GM12801 (cell line): Measurements from ENCODE around the gene FXYD2.

ENCODE experiments used
- TF ChIP-seq, protein P1 (sequence below): IDR thresholded peaks from one replicate; pipeline ENCODE4 v1.5.1; 2011; ENCODE audit warnings: control low read depth; ENCODE audit not compliant: insufficient read length; ENCODE audit errors: extremely low read depth

The FXYD2 gene

DNA sequence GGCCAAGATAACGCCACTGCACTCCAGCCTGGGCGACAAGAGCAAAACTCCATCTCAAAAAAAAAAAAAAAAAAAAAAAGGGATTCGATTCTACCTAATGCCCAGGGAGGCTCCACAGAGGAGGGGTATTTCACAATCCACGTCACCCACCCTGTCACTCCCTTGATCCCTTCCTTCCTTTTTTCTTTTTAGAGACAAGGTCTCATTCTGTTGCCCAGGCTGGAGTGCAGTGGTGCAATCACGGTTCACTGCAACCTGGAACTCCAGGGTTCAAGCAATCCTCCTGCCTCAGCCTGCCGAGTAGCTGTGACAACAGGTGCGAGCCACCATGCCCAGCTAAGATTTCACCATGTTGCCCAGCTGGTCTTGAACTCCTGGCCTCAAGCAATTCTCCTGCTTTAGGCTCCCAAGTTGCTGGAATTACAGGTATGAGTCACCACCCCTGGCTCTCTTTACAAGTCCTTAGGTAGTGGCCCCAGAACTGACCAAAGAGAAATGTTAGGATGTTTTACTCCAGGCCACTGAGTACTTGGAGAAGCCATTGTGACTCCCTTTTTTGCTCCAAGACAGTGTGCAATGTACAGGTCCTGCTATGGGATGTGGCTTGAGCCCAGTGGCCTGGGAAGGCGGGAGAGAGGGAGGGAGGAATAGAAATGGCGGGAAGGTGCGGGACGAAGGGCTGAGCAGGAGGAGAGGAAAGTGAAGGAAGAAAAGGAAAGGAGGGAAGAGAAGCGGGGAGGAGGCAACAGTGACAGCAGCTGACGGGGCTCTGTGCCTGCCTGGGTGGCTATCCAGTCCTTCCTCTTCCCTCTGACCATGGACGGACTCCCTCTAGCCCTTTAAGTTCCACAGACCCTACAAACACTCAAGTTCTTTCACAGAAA lies 11.8 kb upstream of the FXYD2 start:
- TF ChIP-seq, protein P1, sequence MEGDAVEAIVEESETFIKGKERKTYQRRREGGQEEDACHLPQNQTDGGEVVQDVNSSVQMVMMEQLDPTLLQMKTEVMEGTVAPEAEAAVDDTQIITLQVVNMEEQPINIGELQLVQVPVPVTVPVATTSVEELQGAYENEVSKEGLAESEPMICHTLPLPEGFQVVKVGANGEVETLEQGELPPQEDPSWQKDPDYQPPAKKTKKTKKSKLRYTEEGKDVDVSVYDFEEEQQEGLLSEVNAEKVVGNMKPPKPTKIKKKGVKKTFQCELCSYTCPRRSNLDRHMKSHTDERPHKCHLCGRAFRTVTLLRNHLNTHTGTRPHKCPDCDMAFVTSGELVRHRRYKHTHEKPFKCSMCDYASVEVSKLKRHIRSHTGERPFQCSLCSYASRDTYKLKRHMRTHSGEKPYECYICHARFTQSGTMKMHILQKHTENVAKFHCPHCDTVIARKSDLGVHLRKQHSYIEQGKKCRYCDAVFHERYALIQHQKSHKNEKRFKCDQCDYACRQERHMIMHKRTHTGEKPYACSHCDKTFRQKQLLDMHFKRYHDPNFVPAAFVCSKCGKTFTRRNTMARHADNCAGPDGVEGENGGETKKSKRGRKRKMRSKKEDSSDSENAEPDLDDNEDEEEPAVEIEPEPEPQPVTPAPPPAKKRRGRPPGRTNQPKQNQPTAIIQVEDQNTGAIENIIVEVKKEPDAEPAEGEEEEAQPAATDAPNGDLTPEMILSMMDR: no peak

DNA sequence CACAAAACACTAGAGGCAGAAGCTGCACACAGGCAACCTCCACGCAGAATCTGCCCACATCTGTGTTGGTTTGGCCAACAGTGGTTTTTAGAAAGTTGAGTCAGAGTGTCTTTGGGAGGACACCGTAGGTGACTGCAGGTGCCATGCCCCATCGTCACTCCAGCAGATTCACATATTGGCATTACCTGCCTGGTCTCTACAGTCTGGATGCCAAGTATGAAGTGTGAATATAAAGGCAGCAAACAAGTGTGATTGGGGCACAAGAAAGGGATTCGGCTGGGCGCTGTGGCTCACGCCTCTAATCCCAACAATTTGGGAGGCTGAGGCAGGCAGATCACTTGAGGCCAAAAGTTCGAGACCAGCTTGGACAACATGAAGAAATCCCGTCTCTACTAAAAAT lies 11.0 kb upstream of the FXYD2 start:
- TF ChIP-seq, protein P1: no peak

DNA sequence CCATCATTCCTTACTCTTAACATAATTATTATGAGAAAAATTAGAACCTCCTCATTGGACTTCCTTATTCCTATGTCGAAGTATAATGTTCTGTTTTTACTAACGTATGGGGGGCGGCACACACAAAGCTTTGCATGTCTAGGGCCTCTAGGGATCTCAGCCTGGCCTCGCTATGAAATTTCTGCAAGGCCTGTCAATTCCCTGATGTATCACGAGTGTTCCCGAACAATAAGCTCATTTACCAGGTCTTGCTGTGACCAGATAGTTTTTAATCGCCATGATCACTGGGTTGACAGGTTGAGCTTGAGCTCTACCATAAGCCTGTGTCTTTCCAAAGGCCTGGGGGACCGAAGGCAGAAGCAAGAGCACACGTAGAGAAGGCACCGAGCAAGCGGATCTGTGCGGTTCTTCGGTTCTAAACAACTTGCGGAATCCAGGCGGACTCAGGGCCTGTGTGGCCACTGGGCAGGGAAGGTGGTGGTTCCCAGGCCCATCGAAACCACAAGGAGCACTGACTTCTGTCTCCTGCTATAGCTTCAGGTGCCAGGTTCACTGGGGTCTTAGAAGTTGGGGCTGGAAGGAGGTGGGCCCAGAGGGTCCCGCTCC lies 10.4 kb upstream of the FXYD2 start:
- TF ChIP-seq, protein P1: no peak

DNA sequence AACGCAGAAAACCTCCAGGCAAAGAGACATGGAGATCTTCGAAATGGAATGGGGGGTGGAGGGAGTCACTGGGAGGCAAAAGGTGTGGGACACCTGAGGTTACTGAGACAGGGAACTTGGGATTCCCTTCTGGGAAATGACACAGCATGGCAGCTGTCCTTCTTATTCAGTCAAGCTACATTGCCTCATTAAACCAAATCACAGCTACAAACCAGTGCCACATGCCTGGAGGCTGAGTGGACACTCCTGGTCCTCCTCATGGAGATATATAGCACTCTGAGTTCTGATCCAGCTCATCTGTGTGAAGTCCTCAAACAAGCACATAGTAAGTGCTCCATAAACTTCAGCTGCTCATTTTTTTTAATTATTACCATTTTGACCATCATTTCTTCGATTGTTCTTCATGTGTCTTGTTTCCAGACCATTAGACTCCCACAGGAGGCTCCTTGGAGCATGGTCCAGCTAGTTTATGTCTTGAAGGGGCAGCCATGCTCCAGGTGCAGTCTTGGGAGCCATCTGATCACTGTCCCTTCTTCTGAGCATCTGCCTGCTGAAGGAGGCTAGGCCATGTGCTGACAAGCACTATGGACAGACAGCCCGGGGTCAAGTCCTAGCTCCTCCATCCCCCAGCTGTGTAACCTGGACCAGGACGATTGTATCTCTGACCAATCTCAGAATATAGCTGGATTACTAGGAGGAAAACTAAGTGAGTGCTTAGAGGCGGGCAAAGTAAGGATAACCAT lies 9.7 kb upstream of the FXYD2 start:
- TF ChIP-seq, protein P1: no peak

DNA sequence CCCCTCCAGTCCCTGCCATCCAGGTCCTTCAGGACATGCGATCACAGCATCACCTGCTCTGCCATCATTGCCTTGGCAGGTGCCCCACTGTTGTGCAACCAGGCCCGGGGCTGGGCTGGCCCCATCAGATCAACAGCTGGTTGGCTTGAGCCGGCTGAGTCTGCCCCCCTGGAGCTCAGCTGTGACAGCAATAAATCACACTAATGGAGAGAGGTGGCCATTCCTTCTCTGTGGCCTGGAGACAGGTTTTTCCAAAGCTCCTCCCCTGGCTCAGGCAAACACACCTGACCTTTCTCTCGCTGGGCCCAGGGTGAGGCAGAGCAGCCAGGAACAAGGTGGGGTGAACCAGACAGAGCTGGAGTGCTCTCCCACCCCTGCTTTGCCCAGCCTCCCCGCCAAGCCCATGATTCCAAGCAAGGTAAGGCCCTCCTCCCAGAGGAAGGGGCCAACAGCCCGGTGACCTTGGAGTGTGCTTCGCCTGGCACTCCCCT lies 8.9 kb upstream of the FXYD2 start:
- TF ChIP-seq, protein P1: no peak

DNA sequence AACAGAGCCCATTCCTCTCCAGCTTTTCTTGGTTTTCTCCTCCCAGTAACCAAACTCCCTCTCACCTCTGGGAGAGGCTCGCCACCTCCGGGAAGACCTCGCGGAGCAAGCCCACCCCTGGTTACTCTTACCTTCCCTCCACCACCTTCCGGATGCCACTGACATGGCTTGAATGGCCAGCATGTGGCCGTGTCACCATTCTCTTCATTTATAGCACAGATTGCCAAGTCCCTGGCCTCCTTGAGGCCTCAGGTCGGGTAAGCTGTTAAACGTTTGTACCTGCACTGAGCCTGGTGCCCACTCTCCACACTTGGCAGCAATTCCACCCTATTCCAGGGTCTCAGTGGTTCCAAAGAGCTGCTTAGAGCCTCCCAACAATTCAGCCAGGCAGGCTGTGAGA lies 8.0 kb upstream of the FXYD2 start:
- TF ChIP-seq, protein P1: no peak
